Subcutaneous adipose tissue (tissue), 4 donors: ENCODE results near the gene OBI1. TPM values are rescaled to one million over a fixed set of nuclear protein-coding genes. Genes with fewer than 3 reads are reported as not detected.

Experiments
- total RNA-seq, 4 donors: library from RNA; depleted of rRNA; stranded (reverse); fragments of >200 nt; gene quantifications; one replicate each; pipeline ENCODE4 v1.1.0, GENCODE V29; 2016
- TF ChIP-seq, protein P1 (sequence below): fragments of 450-650 bp; IDR thresholded peaks from one replicate; pipeline ENCODE4 v1.5.1; 2016; ENCODE audit warnings: low read depth, mild to moderate bottlenecking, control low read depth, antibody characterized with exemption, moderate library complexity

OBI1 gene
- total RNA-seq, 4 donors from 2014 or later = 10.6 to 11.6 (median 11.2) TPM

- TF ChIP-seq, protein P1, sequence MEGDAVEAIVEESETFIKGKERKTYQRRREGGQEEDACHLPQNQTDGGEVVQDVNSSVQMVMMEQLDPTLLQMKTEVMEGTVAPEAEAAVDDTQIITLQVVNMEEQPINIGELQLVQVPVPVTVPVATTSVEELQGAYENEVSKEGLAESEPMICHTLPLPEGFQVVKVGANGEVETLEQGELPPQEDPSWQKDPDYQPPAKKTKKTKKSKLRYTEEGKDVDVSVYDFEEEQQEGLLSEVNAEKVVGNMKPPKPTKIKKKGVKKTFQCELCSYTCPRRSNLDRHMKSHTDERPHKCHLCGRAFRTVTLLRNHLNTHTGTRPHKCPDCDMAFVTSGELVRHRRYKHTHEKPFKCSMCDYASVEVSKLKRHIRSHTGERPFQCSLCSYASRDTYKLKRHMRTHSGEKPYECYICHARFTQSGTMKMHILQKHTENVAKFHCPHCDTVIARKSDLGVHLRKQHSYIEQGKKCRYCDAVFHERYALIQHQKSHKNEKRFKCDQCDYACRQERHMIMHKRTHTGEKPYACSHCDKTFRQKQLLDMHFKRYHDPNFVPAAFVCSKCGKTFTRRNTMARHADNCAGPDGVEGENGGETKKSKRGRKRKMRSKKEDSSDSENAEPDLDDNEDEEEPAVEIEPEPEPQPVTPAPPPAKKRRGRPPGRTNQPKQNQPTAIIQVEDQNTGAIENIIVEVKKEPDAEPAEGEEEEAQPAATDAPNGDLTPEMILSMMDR = no peak
These were observed 435 bp upstream of the OBI1 start for GRCh38 chr13:78659450-78659730.

GRCh38 chr13:78657699-78658629 is 991 bp downstream of the OBI1 start:
- TF ChIP-seq, protein P1 = no peak

- TF ChIP-seq, protein P1 = no peak
These were observed 3.0 kb downstream of the OBI1 start for GRCh38 chr13:78655906-78656305.

DNA sequence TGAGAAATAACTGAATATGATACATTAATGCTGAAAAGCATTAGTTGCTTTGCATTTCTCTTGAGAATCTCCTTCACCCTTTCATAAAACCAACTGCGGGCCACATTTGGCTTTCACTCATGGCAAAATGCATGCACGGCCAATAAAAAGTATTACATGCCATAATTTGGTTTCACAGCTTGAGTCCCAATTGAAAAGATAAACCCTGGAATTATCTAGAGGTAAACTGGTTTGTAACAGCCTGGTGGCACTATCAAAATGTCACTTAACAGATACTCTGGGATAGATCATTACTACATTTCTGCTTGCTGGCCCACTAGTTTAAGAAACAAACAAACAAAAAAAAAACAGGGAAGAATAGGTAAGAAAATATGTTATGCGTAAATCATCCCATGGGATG is 3.9 kb downstream of the OBI1 start:
- TF ChIP-seq, protein P1 = no peak

GRCh38 chr13:78652651-78653050 is 6.3 kb downstream of the OBI1 start:
- TF ChIP-seq, protein P1 = no peak

DNA sequence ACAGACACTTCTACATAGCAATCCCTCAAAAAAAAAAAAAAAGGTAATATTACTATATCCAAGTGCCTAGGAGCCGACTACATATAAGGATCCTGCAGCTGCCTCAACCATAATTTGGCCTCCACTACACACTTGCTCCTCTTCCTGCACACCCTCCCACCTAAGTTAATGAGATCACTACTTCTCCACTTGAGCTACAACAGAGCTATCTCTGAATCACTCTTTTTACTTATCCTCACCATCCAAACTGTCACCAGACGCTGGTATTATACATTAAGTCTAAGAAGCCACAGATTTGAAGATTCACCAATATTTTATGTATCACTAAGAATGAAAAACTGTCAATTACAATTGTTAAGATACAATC is 8.3 kb downstream of the OBI1 start:
- TF ChIP-seq, protein P1 = no peak

DNA sequence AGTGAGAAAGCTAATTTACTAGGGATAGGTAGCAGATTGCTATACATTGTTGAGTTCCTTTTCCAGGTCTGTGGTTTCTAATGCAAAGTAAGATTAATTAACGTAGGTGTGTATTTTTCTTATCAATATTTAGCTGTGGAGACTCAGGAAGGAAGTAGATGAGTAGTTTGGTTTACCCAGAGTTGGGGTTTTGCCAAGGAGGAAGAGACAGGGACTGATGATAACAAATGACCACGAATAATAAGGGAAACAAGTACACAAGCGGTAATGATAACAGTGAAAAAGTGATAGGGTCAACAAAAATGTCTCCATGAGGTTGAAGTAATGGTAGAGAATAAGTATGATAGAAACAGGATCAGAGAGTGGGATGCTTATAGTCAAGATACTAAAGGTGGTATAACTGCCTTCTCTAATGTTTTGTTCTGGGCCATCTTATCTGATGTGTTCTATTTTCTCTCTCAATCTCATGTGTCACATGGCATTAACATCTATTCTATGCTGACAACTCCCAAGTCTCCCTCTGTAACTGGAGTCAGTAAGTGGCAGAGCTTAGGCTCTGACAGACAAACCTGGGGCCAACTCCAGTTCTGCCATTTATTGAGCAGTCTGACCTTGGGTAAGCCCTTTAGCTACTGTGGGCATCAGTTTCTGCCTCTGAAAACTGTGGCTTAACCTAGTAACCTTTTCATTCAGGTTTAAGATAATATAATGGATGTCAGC is 8.8 kb downstream of the OBI1 start:
- TF ChIP-seq, protein P1 = no peak
